Lung (tissue), 12 donors: ENCODE results near the gene POLR3H. TPM values are rescaled to one million over a fixed set of nuclear protein-coding genes. Genes with fewer than 3 reads are reported as not detected.

Source experiments
- ATAC-seq: fragments of 200-7000 bp; cut with Tn5 transposase; one replicate; pipeline ENCODE4 v1.9.1; 2020; ENCODE audit warnings: moderate number of reproducible peaks; ENCODE audit not compliant: insufficient read depth, low FRiP score
- DNase-seq, 3 donors: peaks; one replicate each; pipeline ENCODE4 v3.0.0-alpha.2; 2013 to 2017
- H3K27ac ChIP-seq, 2 donors: one replicate each; pipeline ENCODE4 v1.5.1; 2013; ENCODE audit warnings: mild to moderate bottlenecking in 2 of 2, moderate library complexity in 2 of 2, control low read depth in 1 of 2, inconsistent platforms in 1 of 2, low read depth in 1 of 2, low read length in 1 of 2
- H3K27me3 ChIP-seq, 3 donors: one replicate each; pipeline ENCODE4 v1.5.1; 2013; ENCODE audit warnings: low read length in 2 of 3; ENCODE audit not compliant: control insufficient read depth in 3 of 3, insufficient read depth in 3 of 3
- H3K36me3 ChIP-seq, 4 donors: one replicate each; pipeline ENCODE4 v1.5.1; 2013; ENCODE audit warnings: low read length in 4 of 4, mild to moderate bottlenecking in 1 of 4, moderate library complexity in 1 of 4; ENCODE audit not compliant: control insufficient read depth in 4 of 4, insufficient read depth in 4 of 4
- H3K4me1 ChIP-seq, 5 donors: one replicate each; pipeline ENCODE4 v1.5.1; 2013; ENCODE audit warnings: low read length in 5 of 5, mild to moderate bottlenecking in 2 of 5, moderate library complexity in 1 of 5; ENCODE audit not compliant: control insufficient read depth in 5 of 5, insufficient read depth in 5 of 5
- H3K4me3 ChIP-seq: one replicate; pipeline ENCODE4 v1.5.1; 2013; ENCODE audit warnings: mild to moderate bottlenecking, control low read depth, moderate library complexity
- H3K9ac ChIP-seq, 2 donors: one replicate each; pipeline ENCODE4 v1.5.1; 2013; ENCODE audit warnings: low read length in 2 of 2, control low read depth in 1 of 2; ENCODE audit not compliant: insufficient read depth in 1 of 2
- H3K9me3 ChIP-seq, 4 donors: one replicate each; pipeline ENCODE4 v1.5.1; 2013; ENCODE audit warnings: low read length in 3 of 4, mild to moderate bottlenecking in 1 of 4, moderate library complexity in 1 of 4; ENCODE audit not compliant: control insufficient read depth in 4 of 4, insufficient read depth in 3 of 4
- WGBS, 2 donors: extraction: QIAGEN DNeasy Blood & Tissue Kit; methylation state at CpG; one replicate each; pipeline ENCODE4 v1.1.7; 2013; 5-methylcytosine and 5-hydroxymethylcytosine counted together
- polyA plus RNA-seq, 2 donors: library from polyadenylated mRNA; stranded (reverse); fragments of 200-250 nt; gene quantifications; one replicate each; pipeline ENCODE4 v1.2.1, GENCODE V29; 2013
- total RNA-seq, 2 donors: library from RNA; depleted of rRNA in 1 of 2; stranded (reverse); fragments of >200 nt in 1 of 2; gene quantifications; one replicate each; pipeline ENCODE4 v1.2.1, GENCODE V29; 2014 to 2021
- TF ChIP-seq, protein P1 (sequence below): IDR thresholded peaks from 2 replicates; pipeline ENCODE4 v1.5.1; 2012; ENCODE audit warnings: mild to moderate bottlenecking; ENCODE audit errors: control extremely low read depth, extremely low read depth
- donor health status: control.
- donor health status: control.
- donor health status: Bipolar disorder and iron deficiency.
- donor health status: healthy.
- donor health status: DM: yes; HTN: yes; CAD: no.

The POLR3H gene
- total and polyA plus RNA-seq, 4 donors: 12.1 to 65.9 (median 39.8) TPM

DNA sequence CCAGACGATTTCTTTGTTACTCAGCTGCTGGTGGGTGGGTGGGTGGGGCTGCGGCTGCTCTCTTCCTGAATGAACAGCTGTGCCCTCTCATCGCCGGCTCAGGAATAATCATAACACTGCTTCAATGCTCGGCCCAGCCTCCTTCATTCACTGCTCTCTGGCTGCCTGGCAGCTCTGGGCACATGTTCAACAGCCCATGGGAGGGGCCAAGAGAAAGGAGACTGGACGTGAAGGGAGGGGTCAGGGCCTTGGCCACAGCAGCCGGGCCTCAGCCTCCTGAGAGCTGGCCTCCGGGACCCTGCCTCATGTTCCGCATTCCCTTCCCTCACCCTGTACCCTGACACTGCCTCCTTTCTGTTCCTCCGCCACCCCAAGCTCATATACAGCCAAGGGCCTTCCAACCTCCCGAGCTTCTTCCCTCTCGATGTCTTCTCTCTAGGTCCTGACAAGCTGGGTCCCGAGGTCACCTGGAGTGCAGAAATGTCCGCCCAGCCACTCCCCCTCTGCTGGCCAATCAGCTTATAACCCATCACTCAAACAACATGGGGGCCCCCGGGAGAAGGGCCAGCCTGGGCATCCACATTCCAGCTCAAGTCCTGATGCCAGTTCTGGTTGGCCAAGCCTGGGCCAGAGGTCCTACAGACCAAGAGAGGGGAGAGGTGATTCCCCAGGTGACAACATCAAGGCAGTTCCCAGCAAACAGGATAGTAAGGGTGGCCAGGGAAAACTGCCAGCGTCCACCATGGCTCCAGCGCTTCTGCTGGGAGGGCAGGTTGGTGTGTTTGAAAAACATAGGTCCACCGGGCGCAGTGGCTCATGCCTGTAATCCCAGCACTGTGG is 13.4 kb upstream of the POLR3H start:
- Histone ChIP-seq H3K4me3 (no peak overlapping the region), H3K27ac (peak overlapping the region; percentile 50 to 65), H3K4me1 (peaks cover 0 to 55% (median 20%) of the 10 kb centered on the region in 5 donors), H3K9me3 (no peaks in the 10 kb centered on the region), H3K36me3 (no peaks in the 10 kb centered on the region), H3K27me3 (no peaks in the 10 kb centered on the region), H3K9ac (peak overlapping the region in 1 of 2 donors; percentile 91)
- WGBS, 2 donors: 46 to 55% methylated on average over 19 of the region's 19 CpGs
- TF ChIP-seq, protein P1, sequence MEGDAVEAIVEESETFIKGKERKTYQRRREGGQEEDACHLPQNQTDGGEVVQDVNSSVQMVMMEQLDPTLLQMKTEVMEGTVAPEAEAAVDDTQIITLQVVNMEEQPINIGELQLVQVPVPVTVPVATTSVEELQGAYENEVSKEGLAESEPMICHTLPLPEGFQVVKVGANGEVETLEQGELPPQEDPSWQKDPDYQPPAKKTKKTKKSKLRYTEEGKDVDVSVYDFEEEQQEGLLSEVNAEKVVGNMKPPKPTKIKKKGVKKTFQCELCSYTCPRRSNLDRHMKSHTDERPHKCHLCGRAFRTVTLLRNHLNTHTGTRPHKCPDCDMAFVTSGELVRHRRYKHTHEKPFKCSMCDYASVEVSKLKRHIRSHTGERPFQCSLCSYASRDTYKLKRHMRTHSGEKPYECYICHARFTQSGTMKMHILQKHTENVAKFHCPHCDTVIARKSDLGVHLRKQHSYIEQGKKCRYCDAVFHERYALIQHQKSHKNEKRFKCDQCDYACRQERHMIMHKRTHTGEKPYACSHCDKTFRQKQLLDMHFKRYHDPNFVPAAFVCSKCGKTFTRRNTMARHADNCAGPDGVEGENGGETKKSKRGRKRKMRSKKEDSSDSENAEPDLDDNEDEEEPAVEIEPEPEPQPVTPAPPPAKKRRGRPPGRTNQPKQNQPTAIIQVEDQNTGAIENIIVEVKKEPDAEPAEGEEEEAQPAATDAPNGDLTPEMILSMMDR: no peak
- DNase-seq: peak; percentile 98 to 99 (median 99)
- peak; percentile 71 for ATAC-seq

GRCh38 chr22:41556561-41556960 is 12.3 kb upstream of the POLR3H start:
- Histone ChIP-seq H3K27me3 (no peaks in the 10 kb centered on the region), H3K9me3 (no peaks in the 10 kb centered on the region), H3K4me3 (no peak overlapping the region), H3K4me1 (peaks cover 0 to 51% (median 22%) of the 10 kb centered on the region in 5 donors), H3K36me3 (no peaks in the 10 kb centered on the region), H3K27ac (peak overlapping the region in 1 of 2 donors; percentile 69), H3K9ac (peak overlapping the region in 1 of 2 donors; percentile 91)
- WGBS, 2 donors: 79 to 84% methylated on average over 10 of the region's 10 CpGs
- DNase-seq: peak in 2 of 3 donors; percentile 42 to 58
- no peak for ATAC-seq
- TF ChIP-seq, protein P1: no peak

- no peaks in the 10 kb centered on the region for H3K27me3 ChIP-seq
- ATAC-seq (no peak), DNase-seq (peak; percentile 74 to 85 (median 77))
- H3K4me1 ChIP-seq: peaks cover 0 to 43% (median 25%) of the 10 kb centered on the region in 5 donors
- WGBS, 2 donors: 76 to 81% methylated on average over 7 of the region's 7 CpGs
- TF ChIP-seq, protein P1: no peak
- H3K4me3 ChIP-seq: no peak overlapping the region
- no peaks in the 10 kb centered on the region for H3K36me3 ChIP-seq
- H3K9ac ChIP-seq: peak overlapping the region in 1 of 2 donors; percentile 28
- no peaks in the 10 kb centered on the region for H3K9me3 ChIP-seq
- no peak overlapping the region for H3K27ac ChIP-seq
These were observed 11.2 kb upstream of the POLR3H start for GRCh38 chr22:41555325-41555982.
